A549 (cell line): Measurements from ENCODE around the gene SPATA16. TPM values are rescaled to one million over a fixed set of nuclear protein-coding genes. Genes with fewer than 3 reads are reported as not detected.

Source experiments
- ATAC-seq, 2 experiments: fragments of 200-7000 bp in 1 of 2; fragments of >200 bp in 1 of 2; cut with Nextera tagmentation in 1 of 2; cut with Tn5 transposase in 1 of 2; 3 replicates each; pipeline versions ENCODE4 v1.8.0 to v1.9.1; 2018 to 2020; ENCODE audit warnings: mild to moderate bottlenecking in 1 of 2, moderate library complexity in 1 of 2
- CTCF ChIA-PET: fragments of 300-600 bp; sonication (Branson Sonifier 250); formaldehyde crosslinking; extraction: SDS; loops from one replicate; lab custom pipeline; 2021; ENCODE audit warnings: antibody characterized with exemption, inconsistent platforms; lab: Yijun Ruan, JAX
- POLR2A ChIA-PET: fragments of 350-600 bp; formaldehyde crosslinking; extraction: SDS; loops from one replicate; lab custom pipeline; 2021; ENCODE audit warnings: antibody characterized with exemption, inconsistent platforms; lab: Yijun Ruan, JAX
- DNase-seq, 2 experiments: peaks; one replicate each; pipeline versions ENCODE4 v3.0.0 to v3.0.0-alpha.2; 2011 to 2016; ENCODE audit warnings: low read depth in 1 of 2, low spot score in 1 of 2
- FAIRE-seq: peaks from 2 replicates; lab custom pipeline; 2011; peaks lifted over from hg19 to GRCh38; lab: Jason Lieb, UNC
- H3K27ac ChIP-seq, 2 experiments: fragments of >200 bp; sonication (Bioruptor Twin); formaldehyde crosslinking; 3 replicates each; pipeline ENCODE4 v1.5.1; 2016 to 2017
- H3K4me1 ChIP-seq: fragments of >200 bp; sonication (Bioruptor Twin); formaldehyde crosslinking; 3 replicates; pipeline ENCODE4 v1.6.1; 2016
- H3K4me2 ChIP-seq: fragments of >200 bp; sonication (Bioruptor Twin); formaldehyde crosslinking; 3 replicates; pipeline ENCODE4 v1.6.1; 2016
- H3K4me3 ChIP-seq: fragments of >200 bp; sonication (Bioruptor Twin); formaldehyde crosslinking; 3 replicates; pipeline ENCODE4 v1.5.1; 2016
- H3K9me3 ChIP-seq: fragments of >200 bp; sonication (Bioruptor Twin); formaldehyde crosslinking; 3 replicates; pipeline ENCODE4 v1.6.1; 2016
- CBX2 ChIP-seq: fragments of 200-600 bp; sonication (generic); IDR thresholded peaks from 2 replicates; pipeline ENCODE4 v1.6.1; 2016; ENCODE audit warnings: low read depth, mild to moderate bottlenecking, borderline replicate concordance
- CEBPB ChIP-seq, 2 experiments: fragments of >200 bp in 1 of 2; sonication (Bioruptor Twin) in 1 of 2; formaldehyde crosslinking in 1 of 2; IDR thresholded peaks; 2 replicates each; pipeline ENCODE4 v1.6.1; 2012 to 2016
- CHD2 ChIP-seq: fragments of 150-350 bp; IDR thresholded peaks from 2 replicates; pipeline ENCODE4 v1.6.1; 2014; ENCODE audit warnings: low read length; ENCODE audit not compliant: partially characterized antibody
- CHD4 ChIP-seq: fragments of 200-600 bp; sonication (generic); IDR thresholded peaks from 2 replicates; pipeline ENCODE4 v1.6.1; 2016; ENCODE audit warnings: antibody characterized with exemption, mild to moderate bottlenecking, borderline replicate concordance
- E2F6 ChIP-seq: IDR thresholded peaks from 2 replicates; pipeline ENCODE4 v1.6.1; 2012; ENCODE audit warnings: low read depth, borderline replicate concordance
- EHF ChIP-seq: fragments of 250-450 bp; sonication (Bioruptor Pico); IDR thresholded peaks from 2 replicates; pipeline ENCODE4 v1.5.0; 2020; ENCODE audit warnings: mild to moderate bottlenecking
- EHMT2 ChIP-seq: fragments of 200-600 bp; sonication (generic); IDR thresholded peaks from 2 replicates; pipeline ENCODE4 v1.6.1; 2016; ENCODE audit warnings: antibody characterized with exemption, low read depth, mild to moderate bottlenecking, moderate library complexity
- FOSB ChIP-seq: fragments of 250-450 bp; sonication (Bioruptor Pico); IDR thresholded peaks from 2 replicates; pipeline ENCODE4 v1.5.0; 2020; ENCODE audit warnings: mild to moderate bottlenecking, moderate library complexity
- FOXS1 ChIP-seq: fragments of 250-450 bp; sonication (Bioruptor Pico); IDR thresholded peaks from 2 replicates; pipeline ENCODE4 v1.5.0; 2020; ENCODE audit warnings: mild to moderate bottlenecking, moderate library complexity
- HDAC2 ChIP-seq: fragments of 200-600 bp; sonication (generic); IDR thresholded peaks from 2 replicates; pipeline ENCODE4 v1.6.1; 2016
- HES2 ChIP-seq: fragments of >200 bp; sonication (Bioruptor Twin); formaldehyde crosslinking; IDR thresholded peaks from 2 replicates; pipeline ENCODE4 v1.6.1; 2016
- HOXB13 ChIP-seq: fragments of 250-450 bp; sonication (Bioruptor Pico); IDR thresholded peaks from 2 replicates; pipeline ENCODE4 v1.5.0; 2020; ENCODE audit warnings: low read depth, mild to moderate bottlenecking, moderate library complexity
- JUN ChIP-seq, 2 experiments: fragments of >200 bp; sonication (Bioruptor Twin); formaldehyde crosslinking; IDR thresholded peaks; 2 replicates in 1 of 2; 3 replicates in 1 of 2; pipeline ENCODE4 v1.6.1; 2016 to 2017
- MAFK ChIP-seq: fragments of 450-650 bp; IDR thresholded peaks from 2 replicates; pipeline ENCODE4 v1.6.1; 2014; ENCODE audit not compliant: partially characterized antibody
- MAZ ChIP-seq: fragments of 150-350 bp; IDR thresholded peaks from 2 replicates; pipeline ENCODE4 v1.6.1; 2014; ENCODE audit warnings: antibody characterized with exemption, low read depth, low read length, borderline replicate concordance
- NPAS2 ChIP-seq: fragments of 250-450 bp; sonication (Bioruptor Pico); IDR thresholded peaks from 2 replicates; pipeline ENCODE4 v1.8.0; 2022; ENCODE audit warnings: mild to moderate bottlenecking, moderate library complexity, borderline replicate concordance
- PBX3 ChIP-seq: IDR thresholded peaks from 2 replicates; pipeline ENCODE4 v1.6.1; 2012
- POLR2AphosphoS2 ChIP-seq: conservative IDR thresholded peaks from 2 replicates; pipeline ENCODE4 v1.6.1; 2012; ENCODE audit warnings: low read length, improper control_type of control experiment, inconsistent platforms
- REST ChIP-seq: fragments of 200-600 bp; sonication (generic); IDR thresholded peaks from 2 replicates; pipeline ENCODE4 v1.6.1; 2016; ENCODE audit warnings: antibody characterized with exemption, mild to moderate bottlenecking, moderate library complexity
- ZC3H11A ChIP-seq: fragments of 450-650 bp; IDR thresholded peaks from 2 replicates; pipeline ENCODE4 v1.6.1; 2014; ENCODE audit warnings: antibody characterized with exemption, mild to moderate bottlenecking
- ZNF302 ChIP-seq: fragments of 250-450 bp; sonication (Bioruptor Pico); IDR thresholded peaks from 2 replicates; pipeline ENCODE4 v1.9.0; 2021; ENCODE audit warnings: inconsistent platforms, mild to moderate bottlenecking, moderate library complexity
- ZSCAN20 ChIP-seq: fragments of 250-450 bp; sonication (Bioruptor Pico); IDR thresholded peaks from 2 replicates; pipeline ENCODE4 v1.8.0; 2022; ENCODE audit warnings: mild to moderate bottlenecking, moderate library complexity
- WGBS: methylation state at CpG from one replicate; pipeline ENCODE4 v1.1.6; 2017; ENCODE audit errors: missing lambda C conversion rate; 5-methylcytosine and 5-hydroxymethylcytosine counted together
- polyA plus RNA-seq, 4 experiments: library from polyadenylated mRNA; depleted of rRNA in 3 of 4; stranded (reverse); fragments of >200 nt; fragmentation: RNase III in 1 of 4; extraction: RNeasy Plus Mini Kit Qiagen cat#74134 plus additional on column Dnase treatment in 1 of 4; gene quantifications; 2 replicates in 3 of 4; 3 replicates in 1 of 4; pipeline ENCODE4 v1.2.3, GENCODE V29; 2011 to 2017

The SPATA16 gene
- polyA plus RNA-seq, 2 of the 4 experiments (the other 2 are of a cell fraction), result not detected

- no peak for DNase-seq
- TF ChIP-seq HDAC2, result no peak
- TF ChIP-seq REST, result no peak
- no peak for TF ChIP-seq FOXS1 (CRISPR knock-in tag)
- TF ChIP-seq CHD2, result no peak
- TF ChIP-seq MAFK, result no peak
- TF ChIP-seq EHF (CRISPR knock-in tag), result no peak
- no peak for TF ChIP-seq CBX2
- no peak for TF ChIP-seq NPAS2 (CRISPR knock-in tag)
- TF ChIP-seq HES2, result no peak
- no peak for TF ChIP-seq FOSB (CRISPR knock-in tag)
- TF ChIP-seq JUN (IDR thresholded peaks at IDR 0.05), result no peak
- TF ChIP-seq CHD4, result no peak
- no peak for TF ChIP-seq ZNF302
- no peak for TF ChIP-seq MAZ
- no peak for TF ChIP-seq E2F6
- TF ChIP-seq ZSCAN20 (CRISPR knock-in tag), result no peak
- no peak for TF ChIP-seq CEBPB (IDR thresholded peaks at IDR 0.05)
- no peak for TF ChIP-seq EHMT2
- TF ChIP-seq HOXB13 (CRISPR knock-in tag), result no peak
- no peak for TF ChIP-seq ZC3H11A
- no peak overlapping the region for H3K4me2 ChIP-seq
- 0% methylated on average over 3 of the region's 3 CpGs for WGBS
- no peak overlapping the region for H3K27ac ChIP-seq
- no peaks in the 10 kb centered on the region for H3K9me3 ChIP-seq
- ChIA-PET CTCF (no interaction called here), POLR2A (no interaction called here)
- no peak overlapping the region for H3K4me3 ChIP-seq
- no peak for ATAC-seq
- H3K4me1 ChIP-seq, result no peaks in the 10 kb centered on the region
- no peak for FAIRE-seq
Measured at GRCh38 chr3:173013219-173013832, 127.7 kb downstream of the SPATA16 start.

GRCh38 chr3:173009410-173009809, 131.6 kb downstream of the SPATA16 start:
- Histone ChIP-seq H3K4me3 (no peak overlapping the region), H3K27ac (no peak overlapping the region), H3K4me2 (no peak overlapping the region), H3K4me1 (no peaks in the 10 kb centered on the region)
- ChIA-PET CTCF (no interaction called here), POLR2A (no interaction called here)
- 83% methylated on average over 6 of the region's 6 CpGs for WGBS
- ATAC-seq (peak; percentile 19 to 39; a peak in 2 of 6 replicates), DNase-seq (no peak), FAIRE-seq (no peak)
- TF ChIP-seq EHMT2 (no peak), PBX3 (no peak), REST (no peak), ZSCAN20 (CRISPR knock-in tag) (no peak), MAFK (no peak), POLR2AphosphoS2 (no peak)
- TF ChIP-seq, all 56 proteins: peak for 0
- H3K9me3 ChIP-seq, result no peaks in the 10 kb centered on the region
